KMS-11 (cell line): ENCODE data around the gene ATP8A2.

Experiments used
- H2AFZ ChIP-seq: fragments of 200-600 bp; sonication (generic); 2 replicates; pipeline ENCODE4 v1.6.1; 2016; ENCODE audit warnings: antibody characterized with exemption, mixed run types, low read depth
- H3K27ac ChIP-seq: fragments of 200-600 bp; sonication (generic); 2 replicates; pipeline ENCODE4 v1.6.1; 2016; ENCODE audit warnings: mild to moderate bottlenecking, mixed run types
- H3K27me3 ChIP-seq: fragments of 200-600 bp; sonication (generic); 2 replicates; pipeline ENCODE4 v1.6.1; 2017; ENCODE audit warnings: mild to moderate bottlenecking, low read depth, mixed run types, moderate library complexity; ENCODE audit not compliant: insufficient read depth
- H3K36me3 ChIP-seq: fragments of 200-600 bp; sonication (generic); 2 replicates; pipeline ENCODE4 v1.6.1; 2017; ENCODE audit warnings: mild to moderate bottlenecking, mixed run types; ENCODE audit not compliant: insufficient read depth
- H3K4me1 ChIP-seq: fragments of 200-600 bp; sonication (generic); 2 replicates; pipeline ENCODE4 v1.6.1; 2016; ENCODE audit warnings: mild to moderate bottlenecking, low read depth, mixed run types; ENCODE audit not compliant: poor library complexity, severe bottlenecking
- H3K4me2 ChIP-seq: fragments of 200-600 bp; sonication (generic); 2 replicates; pipeline ENCODE4 v1.7.0; 2016; ENCODE audit warnings: mild to moderate bottlenecking, mixed run types
- H3K4me3 ChIP-seq: fragments of 200-600 bp; sonication (generic); IDR thresholded peaks from 2 replicates; pipeline ENCODE4 v1.6.1; 2017; ENCODE audit warnings: low read depth, low read length, mixed read lengths; ENCODE audit not compliant: insufficient read depth
- H3K79me2 ChIP-seq: fragments of 200-600 bp; sonication (generic); 2 replicates; pipeline ENCODE4 v1.6.1; 2016; ENCODE audit warnings: low read depth, mixed run types; ENCODE audit not compliant: insufficient read depth
- H3K9ac ChIP-seq: fragments of 200-600 bp; sonication (generic); 2 replicates; pipeline ENCODE4 v1.6.1; 2016; ENCODE audit warnings: mild to moderate bottlenecking, mixed run types
- H4K20me1 ChIP-seq: fragments of 200-600 bp; sonication (generic); 2 replicates; pipeline ENCODE4 v1.6.1; 2016; ENCODE audit warnings: mild to moderate bottlenecking, mixed run types; ENCODE audit not compliant: insufficient read depth
- CTCF ChIP-seq: fragments of 200-600 bp; sonication (generic); conservative IDR thresholded peaks from 2 replicates; pipeline ENCODE4 v1.6.1; 2017; ENCODE audit warnings: low read depth, mild to moderate bottlenecking, antibody characterized with exemption, low read length, moderate library complexity, mixed read lengths

The ATP8A2 gene

DNA sequence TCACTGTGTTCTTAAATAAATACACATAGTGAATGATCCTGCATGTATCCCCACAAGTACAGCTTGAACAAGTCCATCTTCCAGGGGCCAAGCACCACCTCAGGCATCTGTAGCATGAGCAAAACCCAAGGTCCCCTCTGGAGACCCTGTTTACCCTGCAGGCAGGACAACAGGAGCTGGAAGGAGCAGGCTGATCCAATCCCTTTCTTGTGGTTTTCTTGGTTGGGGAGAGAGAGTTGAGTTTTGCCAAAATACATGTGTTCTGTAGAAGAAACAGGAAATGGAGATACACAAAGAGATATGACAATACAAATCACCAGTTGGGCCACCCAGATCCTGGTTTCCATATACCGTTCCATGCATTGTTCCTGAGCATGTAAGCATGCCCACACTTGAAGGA is 587.2 kb downstream of the ATP8A2 start:
- Histone ChIP-seq H3K4me3 (no peak overlapping the region), H3K4me1 (no peaks in the 10 kb centered on the region), H3K4me2 (no peak overlapping the region), H2AFZ (no peak overlapping the region), H3K27ac (no peak overlapping the region), H3K9ac (no peak overlapping the region), H3K36me3 (no peaks in the 10 kb centered on the region), H4K20me1 (no peaks in the 10 kb centered on the region), H3K79me2 (no peaks in the 10 kb centered on the region), H3K27me3 (no peaks in the 10 kb centered on the region)
- TF ChIP-seq CTCF: no peak

GRCh38 chr13:25961294-25961693 is 589.5 kb downstream of the ATP8A2 start:
- H3K4me2 ChIP-seq: no peak overlapping the region
- no peak overlapping the region for H3K4me3 ChIP-seq
- TF ChIP-seq CTCF: no peak
- H2AFZ ChIP-seq: no peak overlapping the region
- no peak overlapping the region for H3K27ac ChIP-seq
- no peaks in the 10 kb centered on the region for H4K20me1 ChIP-seq
- no peaks in the 10 kb centered on the region for H3K79me2 ChIP-seq
- H3K27me3 ChIP-seq: no peaks in the 10 kb centered on the region
- H3K9ac ChIP-seq: no peak overlapping the region
- no peaks in the 10 kb centered on the region for H3K4me1 ChIP-seq
- no peaks in the 10 kb centered on the region for H3K36me3 ChIP-seq

GRCh38 chr13:25963674-25964073 is 591.9 kb downstream of the ATP8A2 start:
- Histone ChIP-seq H2AFZ (no peak overlapping the region), H3K4me1 (no peaks in the 10 kb centered on the region), H3K4me3 (no peak overlapping the region), H3K4me2 (no peak overlapping the region), H3K9ac (no peak overlapping the region), H3K27me3 (no peaks in the 10 kb centered on the region), H3K27ac (no peak overlapping the region), H3K36me3 (no peaks in the 10 kb centered on the region), H4K20me1 (no peaks in the 10 kb centered on the region), H3K79me2 (no peaks in the 10 kb centered on the region)
- no peak for TF ChIP-seq CTCF

DNA sequence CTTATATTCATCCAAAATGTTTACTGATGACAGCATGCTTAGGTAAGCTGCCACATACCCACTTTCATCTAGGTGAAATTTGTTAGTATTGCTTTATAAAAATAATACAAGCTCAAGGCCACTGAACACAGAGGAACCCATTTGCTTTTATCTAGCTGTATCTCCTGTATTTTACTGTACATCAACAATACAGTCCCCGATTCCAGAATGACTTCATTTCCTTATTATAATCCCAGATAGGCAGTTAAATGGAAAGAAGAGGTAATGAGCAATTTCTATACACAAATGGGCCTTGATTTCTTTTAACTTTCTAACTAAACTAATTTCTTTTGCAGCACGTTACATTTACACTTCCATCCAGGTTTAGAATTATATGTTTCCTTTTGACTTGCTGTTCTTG is 593.8 kb downstream of the ATP8A2 start:
- no peaks in the 10 kb centered on the region for H4K20me1 ChIP-seq
- H3K27me3 ChIP-seq: no peaks in the 10 kb centered on the region
- H3K4me1 ChIP-seq: no peaks in the 10 kb centered on the region
- no peak overlapping the region for H3K9ac ChIP-seq
- no peak for TF ChIP-seq CTCF
- H3K4me3 ChIP-seq: no peak overlapping the region
- no peak overlapping the region for H3K4me2 ChIP-seq
- no peak overlapping the region for H3K27ac ChIP-seq
- no peak overlapping the region for H2AFZ ChIP-seq
- H3K79me2 ChIP-seq: no peaks in the 10 kb centered on the region
- no peaks in the 10 kb centered on the region for H3K36me3 ChIP-seq

DNA sequence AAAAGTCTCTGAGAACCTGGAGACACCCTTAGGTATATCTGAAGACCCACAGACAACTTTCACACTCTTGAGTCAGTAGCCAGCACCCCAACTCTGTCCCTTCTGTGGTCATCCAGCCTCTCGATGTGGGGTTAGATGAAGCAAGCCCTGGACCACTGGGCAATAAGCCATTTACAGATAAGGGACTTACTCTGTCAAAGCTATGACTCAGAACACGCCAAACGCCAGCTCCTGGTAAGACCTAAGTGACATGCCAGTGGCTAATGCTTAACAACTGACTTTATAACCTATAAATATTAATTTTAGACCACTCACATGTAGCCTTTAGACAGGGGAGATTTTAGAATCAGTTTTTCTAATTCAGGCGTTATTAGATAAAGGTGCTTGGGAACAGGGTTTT is 594.3 kb downstream of the ATP8A2 start:
- TF ChIP-seq CTCF: no peak
- Histone ChIP-seq H3K79me2 (no peaks in the 10 kb centered on the region), H2AFZ (no peak overlapping the region)

More for the DNA sequence above, 594.3 kb downstream of the ATP8A2 start:
- no peak overlapping the region for H3K4me3 ChIP-seq
- no peak overlapping the region for H3K4me2 ChIP-seq
- no peaks in the 10 kb centered on the region for H4K20me1 ChIP-seq
- H3K27me3 ChIP-seq: no peaks in the 10 kb centered on the region
- H3K27ac ChIP-seq: no peak overlapping the region
- no peaks in the 10 kb centered on the region for H3K4me1 ChIP-seq
- no peak overlapping the region for H3K9ac ChIP-seq
- no peaks in the 10 kb centered on the region for H3K36me3 ChIP-seq
